HG03342 (cell line): Measurements from ENCODE around the gene CD36.
A peak's percentile ranks its signal among the peaks of the same experiment; 100 is the strongest.

Source experiments
- ATAC-seq: cut with Tn5 transposase; IDR thresholded peaks from one replicate; pipeline ENCODE4 v1.9.1; 2021; ENCODE audit warnings: mild to moderate bottlenecking, moderate library complexity; ENCODE audit not compliant: unreplicated experiment

Gene CD36

DNA sequence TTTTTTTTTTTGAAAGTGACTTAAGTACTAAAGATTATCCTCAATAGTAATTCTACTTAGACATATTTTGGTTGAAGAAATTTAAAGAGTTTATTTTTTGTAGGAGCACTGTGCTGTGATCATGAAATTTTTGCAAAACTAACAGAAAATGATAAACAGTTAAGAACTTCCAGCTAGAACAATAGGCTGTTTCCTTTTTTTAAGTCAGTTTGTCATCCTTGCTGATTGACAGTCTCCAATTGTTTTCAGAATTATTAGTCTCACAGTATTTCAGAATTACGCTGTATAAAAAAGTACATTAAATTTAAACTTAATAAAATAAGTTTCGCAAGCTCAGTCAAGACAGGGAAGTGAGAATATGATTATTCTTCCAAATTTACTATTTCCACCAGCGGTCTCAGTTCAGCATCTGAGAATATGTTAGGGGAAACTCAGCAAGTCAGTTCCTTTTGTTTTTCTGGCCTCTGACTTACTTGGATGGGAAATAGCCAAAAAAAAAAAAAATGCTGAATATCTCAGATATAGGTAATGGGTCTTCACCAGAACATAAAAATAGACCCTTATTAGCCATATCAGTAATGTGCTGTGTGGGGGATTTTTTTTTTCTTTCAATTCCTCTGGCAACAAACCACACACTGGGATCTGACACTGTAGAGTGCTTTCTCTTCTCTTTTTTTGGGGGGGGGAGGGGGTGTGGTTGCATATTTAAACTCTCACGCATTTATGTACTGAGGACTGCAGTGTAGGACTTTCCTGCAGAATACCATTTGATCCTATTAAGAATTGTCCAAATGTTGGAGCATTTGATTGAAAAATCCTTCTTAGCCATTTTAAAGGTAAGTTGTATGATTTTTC, at the start of gene CD36:
Gene CD36 (plus strand): TSS at position 732 of the 855 bp plus-strand sequence. CDS start 8,099 bp downstream, outside the sequence.
- ATAC-seq, result peak; percentile 83

- no peak for ATAC-seq
Observed at GRCh38 chr7:80589631-80590030, 48.8 kb upstream of the CD36 start.

DNA sequence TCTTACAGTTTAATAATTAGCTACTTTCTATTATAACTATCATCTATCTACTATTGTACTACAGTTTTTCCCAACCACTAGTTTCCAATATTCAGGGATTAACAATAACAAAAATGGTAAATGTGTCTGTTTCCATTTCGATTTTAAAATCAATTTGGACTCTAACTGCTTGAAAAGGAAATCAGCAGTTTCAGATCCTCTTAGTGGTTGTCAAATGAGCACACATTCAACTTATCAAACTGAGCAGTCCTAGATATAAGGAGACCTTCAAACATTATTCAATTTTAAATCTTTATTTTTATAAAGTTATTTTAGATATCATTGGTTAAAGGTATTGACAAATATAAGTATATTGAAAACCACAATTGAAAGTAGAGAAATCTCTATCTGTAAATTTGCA, 46.8 kb upstream of the CD36 start:
- no peak for ATAC-seq

DNA sequence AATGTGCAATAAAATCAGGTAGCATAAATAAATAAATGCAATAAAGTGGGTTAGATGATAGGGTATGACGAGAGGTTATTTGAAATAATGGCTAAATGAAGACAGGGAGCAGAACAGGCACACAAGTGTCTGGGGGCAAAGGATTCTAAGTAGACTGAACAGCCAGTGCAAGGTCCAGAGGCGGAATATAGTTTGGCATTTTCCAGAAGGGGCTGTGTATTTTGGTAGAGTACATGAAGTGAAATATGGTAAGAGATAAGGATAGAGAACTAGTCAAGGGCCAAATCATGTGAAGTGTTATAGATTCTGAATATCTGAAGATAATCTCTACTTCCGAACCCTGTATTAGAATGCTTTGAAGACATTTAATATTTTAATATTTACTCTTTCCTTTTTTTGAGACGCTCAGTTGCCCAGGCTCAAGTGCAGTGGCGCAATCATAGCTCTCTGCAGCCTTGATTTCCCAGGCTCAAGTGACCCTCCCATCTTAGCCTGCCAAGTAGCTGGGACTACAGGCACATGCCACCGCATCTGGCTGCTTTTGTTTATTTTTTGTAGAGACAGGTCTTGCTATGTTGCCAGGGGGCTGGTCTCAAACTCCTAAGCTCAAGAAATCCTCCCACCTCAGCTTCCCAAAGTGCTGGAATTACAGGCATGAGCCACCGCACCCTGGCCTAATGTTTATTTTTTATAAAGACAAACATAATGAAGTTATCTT, 44.4 kb upstream of the CD36 start:
- ATAC-seq, result no peak

DNA sequence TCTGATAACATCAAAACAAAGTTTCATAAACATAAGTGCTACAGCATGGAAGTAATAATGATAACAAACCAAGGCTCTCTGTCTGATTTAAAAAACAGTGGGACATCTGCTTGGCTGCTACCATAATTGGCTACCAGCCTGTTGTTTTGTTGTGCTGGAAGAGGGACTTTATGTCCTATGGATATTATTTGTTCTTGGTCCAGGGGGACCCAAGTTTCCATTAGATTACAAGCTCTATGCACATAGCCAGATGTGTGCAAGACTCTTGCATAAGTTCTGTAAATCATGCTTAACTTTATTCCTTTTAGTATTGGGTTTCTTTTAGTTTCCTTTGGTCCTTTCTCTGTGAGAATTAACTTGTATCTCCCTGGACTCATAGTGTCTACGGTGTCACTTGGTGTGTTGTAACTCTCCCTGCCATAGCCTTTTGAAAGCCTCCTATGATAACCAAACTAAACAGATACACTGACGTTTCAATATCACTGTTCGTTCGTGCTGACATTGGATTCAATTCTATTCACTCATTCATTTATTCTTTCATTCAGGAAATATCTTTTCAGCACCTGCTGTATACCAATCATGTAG, 41.4 kb upstream of the CD36 start:
- no peak for ATAC-seq

DNA sequence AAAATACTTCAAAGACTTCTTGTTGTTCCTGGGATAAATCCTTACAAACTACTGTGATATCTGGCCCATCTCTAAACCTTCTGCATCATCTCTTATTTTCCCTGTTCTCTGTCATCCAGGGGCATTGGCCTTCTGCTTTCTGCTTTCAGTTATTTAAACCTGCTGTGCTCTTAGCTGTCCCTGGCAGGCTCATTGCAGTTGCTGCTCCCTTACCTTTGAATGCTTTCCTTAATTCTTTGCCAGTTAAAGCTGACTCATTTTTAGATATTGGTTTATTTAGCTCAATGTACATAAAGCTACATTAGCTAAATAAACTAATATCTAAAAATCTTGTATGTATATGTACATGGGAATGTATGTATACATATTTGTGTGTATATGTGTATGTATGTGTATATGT, 40.6 kb upstream of the CD36 start:
- no peak for ATAC-seq

DNA sequence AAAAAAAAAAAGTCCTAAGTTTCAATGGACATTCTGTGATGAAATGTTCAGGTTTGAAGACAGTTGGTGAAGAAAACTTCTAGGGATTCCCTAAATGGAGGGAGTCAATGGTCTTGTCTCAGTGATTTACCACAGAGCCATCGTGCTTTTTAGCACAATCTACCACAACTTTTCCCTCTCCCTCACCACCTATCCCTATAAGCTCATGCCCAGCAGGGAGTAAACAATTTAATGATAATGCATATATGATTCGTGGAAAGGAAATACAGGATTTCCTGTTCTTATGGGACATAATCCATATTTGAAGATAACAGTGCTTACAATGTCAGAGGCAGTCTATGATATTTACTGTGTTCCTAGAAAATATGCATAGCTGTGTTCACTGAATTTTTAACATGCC, 38.4 kb upstream of the CD36 start:
- no peak for ATAC-seq

- ATAC-seq, result no peak
Observed at GRCh38 chr7:80601999-80602398, 36.4 kb upstream of the CD36 start.

DNA sequence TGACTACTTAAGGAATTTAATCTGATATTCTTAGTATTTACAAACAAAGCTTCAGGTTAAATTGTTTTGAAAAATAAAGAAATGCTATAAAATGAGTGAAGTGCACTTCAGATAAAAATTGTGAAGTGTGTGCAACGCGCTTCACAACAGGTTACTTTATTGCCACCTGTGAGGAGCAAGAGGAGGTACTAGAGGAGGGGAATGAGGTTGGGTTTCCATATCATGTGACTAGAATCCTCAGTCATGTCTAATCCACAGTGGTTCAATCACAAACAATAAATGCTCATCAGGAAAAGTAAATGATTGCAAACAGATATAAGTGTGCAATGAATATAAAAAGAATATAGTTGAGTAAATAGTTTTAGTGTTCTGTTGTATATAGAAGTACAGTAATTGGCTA, 34.5 kb upstream of the CD36 start:
- ATAC-seq, result no peak

- no peak for ATAC-seq
Observed at GRCh38 chr7:80604436-80604835, 34.0 kb upstream of the CD36 start.

- no peak for ATAC-seq
Observed at GRCh38 chr7:80607136-80607535, 31.3 kb upstream of the CD36 start.

DNA sequence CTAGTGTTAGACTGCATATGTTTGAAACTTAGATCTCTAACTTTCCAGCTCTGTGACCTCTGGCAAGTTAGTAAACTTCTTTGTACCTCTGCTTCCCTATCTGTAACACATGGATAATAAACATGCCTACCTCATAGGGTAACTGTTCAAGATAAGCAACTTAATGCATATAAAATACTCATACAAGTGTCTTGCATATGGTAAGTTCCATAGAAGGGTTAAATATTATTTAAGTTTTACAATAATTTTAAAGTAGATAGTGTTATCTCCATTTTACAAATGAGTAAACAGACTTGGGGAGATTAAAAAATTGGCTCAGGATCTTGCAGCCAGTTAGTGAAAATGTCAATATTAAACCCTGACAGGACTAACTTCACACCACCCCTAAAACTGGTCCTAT, 30.1 kb upstream of the CD36 start:
- ATAC-seq, result no peak

DNA sequence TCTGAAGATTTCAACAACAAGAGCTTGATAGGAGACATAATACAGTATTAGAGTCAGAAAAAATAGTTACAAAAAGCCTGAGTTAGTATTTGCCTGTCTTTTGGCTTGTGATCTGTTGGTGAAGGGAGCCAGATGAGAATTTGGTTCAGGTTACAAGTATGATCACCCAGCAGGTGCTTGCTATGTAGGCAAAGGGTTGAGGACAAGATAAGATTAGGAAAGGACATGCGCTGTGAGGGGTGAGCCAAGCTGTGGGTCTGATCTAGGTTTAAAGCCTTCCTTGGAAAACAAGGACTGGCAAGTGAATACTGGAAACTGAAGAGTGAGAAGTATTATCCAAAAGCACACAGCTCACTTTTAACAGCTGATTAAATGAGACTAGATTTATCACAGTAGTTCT, 28.7 kb upstream of the CD36 start:
- no peak for ATAC-seq

DNA sequence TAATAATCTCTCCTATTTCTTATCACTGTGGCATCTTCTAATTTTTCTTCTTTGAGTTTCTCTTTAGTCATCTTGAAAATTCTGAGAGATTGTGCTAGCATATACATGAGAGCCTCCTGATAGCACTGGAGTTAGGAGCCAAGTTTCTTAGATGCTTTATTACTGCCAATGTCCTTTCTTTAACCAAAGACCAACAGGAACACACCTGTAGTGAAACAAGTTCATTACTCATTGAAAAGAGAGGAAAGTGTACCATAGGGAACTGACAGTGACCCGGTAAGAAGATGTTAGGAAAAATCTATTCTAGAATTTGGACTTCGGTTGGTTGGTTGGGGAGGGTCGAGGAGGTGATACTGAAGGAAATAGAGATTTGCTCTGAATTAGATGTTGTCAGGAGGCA, 27.1 kb upstream of the CD36 start:
- no peak for ATAC-seq

DNA sequence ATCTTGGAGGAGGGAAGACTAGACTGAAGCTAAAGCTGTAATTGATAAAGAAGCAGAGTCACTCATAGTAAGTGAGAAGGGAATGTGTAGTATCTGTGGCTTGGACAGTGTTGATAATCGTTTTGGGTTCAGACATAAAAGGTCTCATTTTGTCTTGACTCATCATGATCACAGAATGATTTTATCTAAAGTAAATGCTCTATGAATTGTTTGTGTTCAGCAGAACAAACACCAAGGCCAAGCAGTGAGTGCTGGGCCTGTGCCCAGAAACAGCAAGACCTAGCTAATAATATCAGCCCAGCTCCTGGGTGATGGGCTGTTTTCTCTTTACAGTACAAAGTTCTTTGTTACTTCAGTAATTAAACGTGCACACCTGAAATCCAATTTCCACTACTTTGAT, 26.7 kb upstream of the CD36 start:
- no peak for ATAC-seq

GRCh38 chr7:80612880-80613279, 25.6 kb upstream of the CD36 start:
- no peak for ATAC-seq

GRCh38 chr7:80613519-80613918, 24.9 kb upstream of the CD36 start:
- ATAC-seq, result no peak

- no peak for ATAC-seq
Observed at GRCh38 chr7:80614851-80615271, 23.6 kb upstream of the CD36 start.

DNA sequence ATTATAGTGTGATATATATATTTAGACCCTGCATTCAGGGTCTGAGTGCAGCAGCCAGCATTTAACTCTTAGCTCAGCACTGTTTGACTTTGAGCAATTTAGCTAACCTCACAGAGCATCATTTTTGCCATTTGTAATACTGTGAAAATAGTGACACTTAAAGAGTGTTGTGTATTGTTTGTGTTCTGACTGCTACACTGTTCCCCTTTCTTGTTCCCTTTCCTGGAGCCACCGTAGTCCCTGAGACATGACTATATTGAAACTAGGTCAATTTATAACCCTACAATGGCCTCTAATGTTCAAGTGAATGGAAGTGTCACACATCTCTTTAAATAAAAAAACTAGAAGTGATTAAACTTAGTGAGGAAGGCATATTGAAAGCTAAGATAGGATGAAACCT, 20.3 kb upstream of the CD36 start:
- ATAC-seq, result no peak

GRCh38 chr7:80619741-80620140, 18.7 kb upstream of the CD36 start:
- ATAC-seq, result no peak

- no peak for ATAC-seq
Observed at GRCh38 chr7:80622541-80622940, 15.9 kb upstream of the CD36 start.
